HepG2 (cell line): Measurements from ENCODE around the gene FXYD4. TPM values are rescaled to one million over a fixed set of nuclear protein-coding genes. Genes with fewer than 3 reads are reported as not detected.
A peak's percentile ranks its signal among the peaks of the same experiment; 100 is the strongest.

ENCODE experiments used
- ATM ChIP-seq: fragments of 450-650 bp; IDR thresholded peaks from 2 replicates; pipeline ENCODE4 v1.7.1; 2017; ENCODE audit warnings: mild to moderate bottlenecking, borderline replicate concordance
- CSRNP2 ChIP-seq: sonication (generic); formaldehyde crosslinking; conservative IDR thresholded peaks from 2 replicates; pipeline ENCODE4 v1.8.0; 2022; ENCODE audit warnings: low read depth, missing genetic modification reagents
- DNMT3B ChIP-seq: conservative IDR thresholded peaks from 2 replicates; pipeline ENCODE4 v1.6.1; 2016; ENCODE audit warnings: missing biosample characterization, control low read depth
- GLMP ChIP-seq: sonication (generic); formaldehyde crosslinking; IDR thresholded peaks from 2 replicates; pipeline ENCODE4 v1.9.0; 2021; ENCODE audit warnings: missing genetic modification reagents, mild to moderate bottlenecking, borderline replicate concordance
- GMEB2 ChIP-seq: IDR thresholded peaks from 2 replicates; pipeline ENCODE4 v1.6.1; 2016; ENCODE audit warnings: missing biosample characterization, missing genetic modification reagents, low read depth
- MEIS2 ChIP-seq: sonication (generic); formaldehyde crosslinking; IDR thresholded peaks from 2 replicates; pipeline ENCODE4 v1.9.0; 2021; ENCODE audit warnings: mild to moderate bottlenecking, missing genetic modification reagents
- MYPOP ChIP-seq: sonication (generic); formaldehyde crosslinking; IDR thresholded peaks from 2 replicates; pipeline ENCODE4 v1.8.1; 2023; ENCODE audit warnings: mild to moderate bottlenecking, moderate library complexity, missing genetic modification reagents
- NCOA1 ChIP-seq: sonication (generic); formaldehyde crosslinking; IDR thresholded peaks from 2 replicates; pipeline ENCODE4 v1.9.0; 2021; ENCODE audit warnings: missing genetic modification reagents
- NCOA5 ChIP-seq: sonication (generic); formaldehyde crosslinking; IDR thresholded peaks from 2 replicates; pipeline ENCODE4 v1.4.0; 2020; ENCODE audit warnings: missing genetic modification reagents
- RARG ChIP-seq: sonication (generic); formaldehyde crosslinking; IDR thresholded peaks from 2 replicates; pipeline ENCODE4 v1.4.0; 2020; ENCODE audit warnings: low read depth, mild to moderate bottlenecking, missing genetic modification reagents
- RELA ChIP-seq: sonication (generic); formaldehyde crosslinking; IDR thresholded peaks from 2 replicates; pipeline ENCODE4 v1.4.0; 2020; ENCODE audit warnings: missing genetic modification reagents
- RXRB ChIP-seq: IDR thresholded peaks from 2 replicates; pipeline ENCODE4 v1.6.1; 2016; ENCODE audit warnings: borderline replicate concordance, missing genetic modification reagents, missing compliant biosample characterization
- STAG1 ChIP-seq: sonication (generic); formaldehyde crosslinking; IDR thresholded peaks from 2 replicates; pipeline ENCODE4 v1.4.0; 2020; ENCODE audit warnings: missing genetic modification reagents
- THAP11 ChIP-seq: IDR thresholded peaks from 2 replicates; pipeline ENCODE4 v1.6.1; 2016; ENCODE audit warnings: missing biosample characterization, missing genetic modification reagents
- ZFP62 ChIP-seq: sonication (generic); formaldehyde crosslinking; IDR thresholded peaks from 2 replicates; pipeline ENCODE4 v1.4.0; 2020; ENCODE audit warnings: missing genetic modification reagents
- ZNF276 ChIP-seq: sonication (generic); formaldehyde crosslinking; IDR thresholded peaks from 2 replicates; pipeline ENCODE4 v1.4.0; 2020; ENCODE audit warnings: mild to moderate bottlenecking, low read depth, missing genetic modification reagents
- ZNF34 ChIP-seq: sonication (generic); formaldehyde crosslinking; IDR thresholded peaks from 2 replicates; pipeline ENCODE4 v1.4.0; 2020; ENCODE audit warnings: mild to moderate bottlenecking, missing genetic modification reagents, borderline replicate concordance
- ZNF569 ChIP-seq: sonication (generic); formaldehyde crosslinking; IDR thresholded peaks from 2 replicates; pipeline ENCODE4 v1.5.0; 2020; ENCODE audit warnings: mild to moderate bottlenecking, missing genetic modification reagents, moderate library complexity, borderline replicate concordance
- ZNF577 ChIP-seq: sonication (generic); formaldehyde crosslinking; IDR thresholded peaks from 2 replicates; pipeline ENCODE4 v1.4.0; 2020; ENCODE audit warnings: mild to moderate bottlenecking, low read depth, missing genetic modification reagents, borderline replicate concordance
- ZNF777 ChIP-seq: sonication (generic); formaldehyde crosslinking; IDR thresholded peaks from 2 replicates; pipeline ENCODE4 v1.4.0; 2020; ENCODE audit warnings: missing genetic modification reagents
- polyA plus RNA-seq, 8 experiments: library from polyadenylated mRNA; depleted of rRNA in 3 of 8; stranded (reverse) in 7 of 8; unstranded in 1 of 8; fragments of >200 nt; fragmentation: Illumina TruSeq in 4 of 8; extraction: Trizol in 4 of 8; gene quantifications; 2 replicates each; pipeline versions ENCODE4 v1.2.1 to v1.2.3, GENCODE V29; 2011 to 2016; ENCODE audit warnings: low read depth in 4 of 8, missing spikeins in 1 of 8, mixed read lengths in 1 of 8; ENCODE audit not compliant: insufficient read depth in 1 of 8
- total RNA-seq, 5 experiments: library from RNA; depleted of rRNA; stranded (reverse); fragments of >200 nt; fragmentation: Illumina TruSeq; extraction: Trizol; gene quantifications; 2 replicates each; pipeline ENCODE4 v1.2.3, GENCODE V29; 2016; ENCODE audit warnings: low read depth in 1 of 5

FXYD4 gene
- total and polyA plus RNA-seq, 2 of the 13 experiments (the other 11 are each of a cell fraction or from before 2014, with no cell fraction given): not detected

- TF ChIP-seq ZNF569 (CRISPR knock-in tag): no peak
- peak; percentile 94; the same call in 1 of the 2 replicates for TF ChIP-seq MEIS2 (CRISPR knock-in tag)
- peak; percentile 72; the same call in 1 of the 2 replicates for TF ChIP-seq RXRB
- TF ChIP-seq ZNF777: peak; percentile 64
- TF ChIP-seq NCOA1 (CRISPR knock-in tag): no peak
- TF ChIP-seq ZNF577 (CRISPR knock-in tag): no peak
- TF ChIP-seq CSRNP2 (CRISPR knock-in tag): no peak; the same call in 1 of the 2 replicates
- TF ChIP-seq RELA (CRISPR knock-in tag): 0 out of 2 replicates have a peak, but pooled peaks have one; percentile 64
- no peak for TF ChIP-seq ZFP62 (CRISPR knock-in tag)
- no peak for TF ChIP-seq GLMP (CRISPR knock-in tag)
- TF ChIP-seq RARG (CRISPR knock-in tag): no peak
- TF ChIP-seq ZNF34 (CRISPR knock-in tag): peak; percentile 55; the same call in 1 of the 2 replicates
- TF ChIP-seq DNMT3B (CRISPR knock-in tag): no peak; the same call in 1 of the 2 replicates
- TF ChIP-seq NCOA5 (CRISPR knock-in tag): no peak
- peak; percentile 62; the same call in 1 of the 2 replicates for TF ChIP-seq MYPOP (CRISPR knock-in tag)
- TF ChIP-seq ATM: no peak
- TF ChIP-seq GMEB2 (CRISPR knock-in tag): no peak
- TF ChIP-seq STAG1 (CRISPR knock-in tag): 0 out of 2 replicates have a peak, but pooled peaks have one; percentile 8
- TF ChIP-seq THAP11 (CRISPR knock-in tag): peak; percentile 79
- TF ChIP-seq ZNF276 (CRISPR knock-in tag): no peak
These were observed 25.6 kb downstream of the FXYD4 start (continued) for GRCh38 chr10:43396928-43397624.
